T-helper 1 cell treated with Interleukin-12 subunit alpha and Interleukin-12 subunit beta and Interleukin-4 antibody, amounts not matched to agents 30 ng/mL and 1 ng/mL, for 36 hours (primary cell): ENCODE results near the gene LIX1. TPM values are rescaled to one million over a fixed set of nuclear protein-coding genes. Genes with fewer than 3 reads are reported as not detected.
"Not testable (repeated sequence)": the region's sequence is repeated elsewhere in the genome, so short reads cannot be mapped to it uniquely, and the experiment has no call there.

Source experiments
- intact Hi-C: fragments of 100-400 bp; cut with micrococcal nuclease; formaldehyde crosslinking; loops from one replicate; pipeline ENCODE4 v1.15.1; 2024
- total RNA-seq: library from RNA; stranded (reverse); gene quantifications from 2 replicates; pipeline ENCODE4 v1.2.3, GENCODE V29; 2022

The LIX1 gene
- total RNA-seq, result not detected in 2 replicates

GRCh38 chr5:97142521-97143254, at the start of gene LIX1:
TSS of gene LIX1 (minus strand) at chr5:97142611. CDS start at chr5:97142576, 35 bp downstream.
- intact Hi-C loops, result loop anchor here (1.0 to 5.0 kb wide), 7 partner anchors 20 to 530 kb away; partner anchors contain the start of gene LNPEP

GRCh38 chr5:97191893-97192292, 49.5 kb upstream of the LIX1 start:
- intact Hi-C loops, result no loop called here

GRCh38 chr5:97189523-97189922, 47.1 kb upstream of the LIX1 start:
- intact Hi-C loops, result not testable (repeated sequence)

GRCh38 chr5:97183930-97184213, 41.5 kb upstream of the LIX1 start:
- intact Hi-C loops, result loop anchor here (1.0 to 5.0 kb wide), 21 partner anchors 21 to 1849 kb away; partner anchors contain the start of genes ARSK, CAST, CHD1 and ERAP2

- intact Hi-C loops, result loop anchor here (1.0 to 5.0 kb wide), 21 partner anchors 20 to 1849 kb away; partner anchors contain the start of genes ARSK, CAST, CHD1 and ERAP2
Observed at GRCh38 chr5:97183100-97183929, 40.9 kb upstream of the LIX1 start, which contains the start of gene RIOK2. TSS of gene RIOK2 (minus strand) at chr5:97183247. CDS start at chr5:97183191, 56 bp downstream.

GRCh38 chr5:97182571-97183099, 40.2 kb upstream of the LIX1 start:
- intact Hi-C loops, result loop anchor here (1.0 to 5.0 kb wide), 21 partner anchors 19 to 1850 kb away; partner anchors contain the start of genes ARSK, CAST, CHD1 and ERAP2

GRCh38 chr5:97181856-97182545, 39.6 kb upstream of the LIX1 start:
- intact Hi-C loops, result loop anchor here (2.0 to 5.0 kb wide), 7 partner anchors 1165 to 1851 kb away; partner anchors contain the start of genes GLRX and RFESD

- intact Hi-C loops, result not testable (repeated sequence)
Observed at GRCh38 chr5:97179457-97179856, 37.0 kb upstream of the LIX1 start.

- intact Hi-C loops, result no loop called here
Observed at GRCh38 chr5:97172227-97172626, 29.8 kb upstream of the LIX1 start.

- intact Hi-C loops, result no loop called here
Observed at GRCh38 chr5:97171703-97172102, 29.3 kb upstream of the LIX1 start.

GRCh38 chr5:97167435-97167834, 25.0 kb upstream of the LIX1 start:
- intact Hi-C loops, result no loop called here

- intact Hi-C loops, result no loop called here
Observed at GRCh38 chr5:97165726-97166125, 23.3 kb upstream of the LIX1 start.

- intact Hi-C loops, result loop anchor here (5.0 kb wide), 1 partner anchor 393 kb away; no protein-coding TSS in a partner anchor
Observed at GRCh38 chr5:97164846-97165245, 22.4 kb upstream of the LIX1 start.

GRCh38 chr5:97163790-97164285, 21.4 kb upstream of the LIX1 start:
- intact Hi-C loops, result loop anchor here (1.0 to 5.0 kb wide), 10 partner anchors 19 to 820 kb away; partner anchors contain the start of genes CAST and RIOK2

- intact Hi-C loops, result loop anchor here (1.0 to 5.0 kb wide), 10 partner anchors 20 to 819 kb away; partner anchors contain the start of genes CAST and RIOK2
Observed at GRCh38 chr5:97163360-97163764, 21.0 kb upstream of the LIX1 start.

- intact Hi-C loops, result loop anchor here (1.0 to 5.0 kb wide), 5 partner anchors 20 to 499 kb away; partner anchors contain the start of genes CAST, LIX1 and LNPEP
Observed at GRCh38 chr5:97162045-97162444, 19.6 kb upstream of the LIX1 start.

- intact Hi-C loops, result no loop called here
Observed at GRCh38 chr5:97157689-97158088, 15.3 kb upstream of the LIX1 start.

- intact Hi-C loops, result no loop called here
Observed at GRCh38 chr5:97151370-97151769, 9.0 kb upstream of the LIX1 start.

GRCh38 chr5:97150401-97150800, 8.0 kb upstream of the LIX1 start:
- intact Hi-C loops, result no loop called here

- intact Hi-C loops, result no loop called here
Observed at GRCh38 chr5:97149709-97150108, 7.3 kb upstream of the LIX1 start.

GRCh38 chr5:97148288-97148687, 5.9 kb upstream of the LIX1 start:
- intact Hi-C loops, result no loop called here
